Measurements from ENCODE around the gene SLC32A1. TPM values are rescaled to one million over a fixed set of nuclear protein-coding genes. Genes with fewer than 3 reads are reported as not detected.

SLC32A1 gene
- total and polyA plus RNA-seq, 2 of the 13 experiments (the other 11 are each of a cell fraction or from before 2014, with no cell fraction given), result not detected

- ATAC-seq (no peak), DNase-seq (ENCODE audit: low spot score) (no peak), FAIRE-seq (no peak)
- in situ Hi-C loops (cut with HindIII; ENCODE audit: extremely low pct_ligation_motif_present, low pct_unique_long_range_greater_than_20kb) (loop anchor here (5.0 to 25.0 kb wide), 2 partner anchors 86 to 296 kb away; partner anchors contain the start of gene SNHG17), intact Hi-C loops (cut with micrococcal nuclease; ENCODE audit: unreplicated experiment) (no loop called here)
- Histone ChIP-seq H3K4me3 (replicated peaks in 1 of 3; ENCODE audit: insufficient read depth in 1 of 3, low read depth in 2 of 3, low read length in 3 of 3) (no peak overlapping the region), H3K79me2 (ENCODE audit: insufficient read depth, low read length) (no peaks in the 10 kb centered on the region), H3K4me1 (ENCODE audit: insufficient read depth, low read length) (peaks cover 15% of the 10 kb centered on the region), H4K20me1 (ENCODE audit: insufficient read depth, low read length) (peaks cover 3% of the 10 kb centered on the region; the same call in 1 of the 2 replicates), H3K36me3 (replicated peaks in 1 of 2; ENCODE audit: control insufficient read depth in 1 of 2, insufficient read depth in 2 of 2, low read length in 2 of 2) (no peaks in the 10 kb centered on the region), H3K4me2 (ENCODE audit: low read depth, low read length) (no peak overlapping the region), H3K27ac (ENCODE audit: extremely low read length, insufficient read depth, low read length) (no peak overlapping the region), H3K9me3 (ENCODE audit: low read length) (no peaks in the 10 kb centered on the region), H3K9ac (ENCODE audit: insufficient read depth, low read depth, low read length) (no peak overlapping the region), H2AFZ (ENCODE audit: low read length) (no peak overlapping the region), H3K27me3 (ENCODE audit: control insufficient read depth in 1 of 2, insufficient read depth in 2 of 2, low read length in 2 of 2) (peaks cover 24 to 65% of the 10 kb centered on the region in 2 experiments)
- POLR2A ChIA-PET, result interaction anchor here (2.0 kb wide), 1 partner anchor 15 kb away, joined by 7 read pairs; the partner anchor contains the start of gene ACTR5
- WGBS (ENCODE audit: low lambda C conversion rate), result 14% methylated on average over 4 of the region's 4 CpGs
- no peak for TF ChIP-seq NFKB2 (CRISPR knock-in tag; IDR thresholded peaks at IDR 0.05; ENCODE audit: borderline replicate concordance)
- no peak for TF ChIP-seq ZSCAN22 (CRISPR knock-in tag; IDR thresholded peaks at IDR 0.05)
- no peak for TF ChIP-seq FOXK1 (CRISPR knock-in tag; IDR thresholded peaks at IDR 0.05; ENCODE audit: borderline replicate concordance, low read depth)
- TF ChIP-seq ZNF775 (CRISPR knock-in tag; IDR thresholded peaks at IDR 0.05; ENCODE audit: borderline replicate concordance), result no peak
- TF ChIP-seq TAF15 (IDR thresholded peaks at IDR 0.05; ENCODE audit: low read depth, low read length, poor library complexity, severe bottlenecking), result no peak
- TF ChIP-seq CHCHD3 (CRISPR knock-in tag; IDR thresholded peaks at IDR 0.05), result no peak
- CTCF ChIA-PET (ENCODE audit: low intra/inter-chr PET ratio, low total read pairs), result no interaction called here
- no TSS peak for BruUV-seq (replicated peaks)
Observed at GRCh38 chr20:38732981-38733380, 8.7 kb downstream of the SLC32A1 start.

- in situ Hi-C loops (cut with HindIII; ENCODE audit: extremely low pct_ligation_motif_present, low pct_unique_long_range_greater_than_20kb) (loop anchor here (25.0 kb wide), 1 partner anchor 298 kb away; the partner anchor contains the start of gene SNHG17), intact Hi-C loops (cut with micrococcal nuclease; ENCODE audit: unreplicated experiment) (no loop called here)
- no peaks in the 10 kb centered on the region for H3K9me3 ChIP-seq (ENCODE audit: low read length)
- DNase-seq (ENCODE audit: low spot score) (no peak), ATAC-seq (no peak), FAIRE-seq (no peak)
- H3K4me1 ChIP-seq (ENCODE audit: insufficient read depth, low read length), result peaks cover 13% of the 10 kb centered on the region
- peaks cover 14 to 47% of the 10 kb centered on the region in 2 experiments for H3K27me3 ChIP-seq (ENCODE audit: control insufficient read depth in 1 of 2, insufficient read depth in 2 of 2, low read length in 2 of 2)
- H3K4me2 ChIP-seq (ENCODE audit: low read depth, low read length), result no peak overlapping the region
- H3K9ac ChIP-seq (ENCODE audit: insufficient read depth, low read depth, low read length), result no peak overlapping the region
- no peak overlapping the region for H3K27ac ChIP-seq (ENCODE audit: extremely low read length, insufficient read depth, low read length)
- no peaks in the 10 kb centered on the region for H3K79me2 ChIP-seq (ENCODE audit: insufficient read depth, low read length)
- POLR2A ChIA-PET, result no interaction called here
- WGBS (ENCODE audit: low lambda C conversion rate), result 33% methylated on average over 6 of the region's 6 CpGs
- no peaks in the 10 kb centered on the region; the same call in 1 of the 2 replicates for H4K20me1 ChIP-seq (ENCODE audit: insufficient read depth, low read length)
- BruUV-seq (replicated peaks), result no TSS peak
- no peak overlapping the region for H3K4me3 ChIP-seq (replicated peaks in 1 of 3; ENCODE audit: insufficient read depth in 1 of 3, low read depth in 2 of 3, low read length in 3 of 3)
- CTCF ChIA-PET (ENCODE audit: low intra/inter-chr PET ratio, low total read pairs), result no interaction called here
- H3K36me3 ChIP-seq (replicated peaks in 1 of 2; ENCODE audit: control insufficient read depth in 1 of 2, insufficient read depth in 2 of 2, low read length in 2 of 2), result no peaks in the 10 kb centered on the region
- H2AFZ ChIP-seq (ENCODE audit: low read length), result no peak overlapping the region
- TF ChIP-seq GMEB2 (CRISPR knock-in tag; IDR thresholded peaks at IDR 0.05; ENCODE audit: low read depth) (no peak), ZNF646 (CRISPR knock-in tag; IDR thresholded peaks at IDR 0.05) (no peak), ZFX (CRISPR knock-in tag; IDR thresholded peaks at IDR 0.05; ENCODE audit: low read depth) (no peak), SRSF1 (optimal IDR thresholded peaks at IDR 0.05; ENCODE audit: low read depth, low read length) (no peak)
Observed at GRCh38 chr20:38735172-38735571, 10.9 kb downstream of the SLC32A1 start.
